ENCODE data around the gene MST1.

The MST1 gene

DNA sequence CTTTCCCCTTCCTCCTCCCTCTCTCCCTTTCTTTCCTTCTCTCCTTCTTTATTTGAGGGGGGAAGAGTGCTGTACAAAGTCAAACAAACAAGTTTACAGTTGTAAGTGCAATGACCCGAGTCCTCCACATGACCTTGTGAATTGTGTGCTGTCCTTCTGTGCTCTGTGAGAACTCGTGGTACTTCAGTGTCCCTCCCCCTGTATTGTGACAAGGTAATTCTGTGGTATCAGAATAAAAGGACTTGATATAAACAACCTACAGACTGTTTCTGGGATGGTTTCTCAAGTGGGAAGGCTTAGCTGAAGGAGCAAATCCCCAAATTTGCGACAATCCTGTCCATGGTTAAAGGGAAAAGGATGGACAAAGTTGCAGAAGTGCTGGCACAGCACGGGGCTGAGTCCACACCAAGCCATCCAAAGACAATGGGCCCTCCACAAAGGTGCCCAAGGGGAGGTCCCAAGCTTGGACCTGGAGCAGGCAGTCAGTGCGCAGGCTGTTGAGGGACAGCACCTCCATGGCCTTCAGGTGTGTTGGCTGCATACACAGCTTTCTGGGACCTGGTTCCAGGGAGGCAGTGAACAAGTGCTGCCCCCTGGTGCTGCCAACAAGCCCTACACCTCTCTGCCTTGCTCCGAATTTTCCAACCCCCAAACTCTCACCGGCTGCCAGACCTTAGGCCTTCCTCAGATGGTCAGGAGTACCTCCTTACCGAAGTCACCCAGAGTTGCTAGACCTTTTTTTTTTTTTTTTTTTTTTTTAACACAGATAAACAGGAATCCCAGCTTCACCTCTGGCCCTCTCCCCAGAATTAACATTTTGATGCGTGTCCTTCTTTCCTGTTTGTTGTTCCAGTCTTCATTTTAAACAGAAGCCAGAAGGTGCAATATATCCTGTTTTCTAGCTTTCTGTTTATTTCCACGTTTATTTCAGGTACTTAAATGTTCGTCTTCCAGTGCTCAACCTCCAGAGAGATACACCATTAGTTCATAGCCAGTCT lies 17.7 kb downstream of the MST1 start:
- no peak overlapping the region for H4K8ac ChIP-seq (ENCODE audit: low read depth, low read length)
- H3K9me3 ChIP-seq (replicated peaks in 1 of 2; ENCODE audit: control insufficient read depth in 2 of 2, insufficient read depth in 1 of 2, low read depth in 1 of 2, low read length in 2 of 2): no peaks in the 10 kb centered on the region
- no peaks in the 10 kb centered on the region for H3K27me3 ChIP-seq (ENCODE audit: control insufficient read depth in 3 of 3, insufficient read depth in 3 of 3, low read depth in 1 of 3, low read length in 3 of 3)
- H3K4me2 ChIP-seq (ENCODE audit: insufficient read depth, low read length, poor library complexity, severe bottlenecking): no peak overlapping the region
- no peak overlapping the region for H2AK5ac ChIP-seq (ENCODE audit: low read depth, low read length)
- H3K79me1 ChIP-seq (ENCODE audit: low read depth, low read length): peaks cover 4% of the 10 kb centered on the region
- WGBS, 2 donors (ENCODE audit: extremely low coverage in 2 of 2, insufficient read length in 2 of 2, insufficient replicate concordance in 1 of 2): no CpG with 5 or more reads among the region's 11 CpGs
- no peak overlapping the region for H3K4me3 ChIP-seq (ENCODE audit: low read length in 2 of 2)
- H3K14ac ChIP-seq (ENCODE audit: low read length): no peak overlapping the region
- peaks cover 5 to 15% of the 10 kb centered on the region in 2 donors for H3K36me3 ChIP-seq (replicated peaks in 1 of 2; ENCODE audit: control insufficient read depth in 2 of 2, insufficient read depth in 2 of 2, low read length in 2 of 2)
- H2BK120ac ChIP-seq (ENCODE audit: low read depth, low read length): no peak overlapping the region
- H2BK12ac ChIP-seq (ENCODE audit: low read length): no peak overlapping the region
- DNase-seq (ENCODE audit: low spot score): peak; percentile 64
- no peak overlapping the region for H2BK15ac ChIP-seq (ENCODE audit: low read length)
- H2BK5ac ChIP-seq (ENCODE audit: low read length): no peak overlapping the region
- no peak overlapping the region for H3K4ac ChIP-seq (ENCODE audit: low read length)
- no peak overlapping the region for H4K91ac ChIP-seq (ENCODE audit: low read depth, low read length, poor library complexity)
- no peak overlapping the region for H3K27ac ChIP-seq (replicated peaks; ENCODE audit: low read length)
- no peak overlapping the region for H3K23ac ChIP-seq (ENCODE audit: low read depth, low read length, poor library complexity)
- no peak overlapping the region for H3K18ac ChIP-seq (ENCODE audit: low read length)
- H2AFZ ChIP-seq (ENCODE audit: low read length): no peak overlapping the region
- peaks cover 9 to 10% of the 10 kb centered on the region in 2 donors for H3K4me1 ChIP-seq (ENCODE audit: control insufficient read depth in 2 of 2, insufficient read depth in 1 of 2, low read depth in 1 of 2, low read length in 2 of 2)
- H3K9ac ChIP-seq (ENCODE audit: low read depth, low read length, poor library complexity): no peak overlapping the region

DNA sequence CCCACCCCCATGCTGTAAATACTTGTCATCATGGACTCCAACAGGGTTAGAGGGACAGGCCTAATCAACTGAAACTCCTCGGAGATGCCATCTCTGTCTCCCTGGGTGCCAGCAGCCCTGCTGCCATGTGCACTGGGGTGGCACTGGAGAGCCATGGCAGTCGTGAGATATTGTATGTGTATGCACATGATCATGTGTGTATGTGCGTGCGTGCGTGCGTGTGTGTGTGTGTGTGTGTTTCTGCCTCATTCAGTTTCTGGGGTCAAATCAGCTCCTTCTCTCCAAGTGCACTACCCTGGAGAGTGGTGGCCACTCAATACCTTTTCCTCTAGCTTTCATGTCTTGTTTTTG lies 18.4 kb downstream of the MST1 start:
- no peak overlapping the region for H3K27ac ChIP-seq (replicated peaks; ENCODE audit: low read length)
- no peak overlapping the region for H4K8ac ChIP-seq (ENCODE audit: low read depth, low read length)
- no peak overlapping the region for H2BK120ac ChIP-seq (ENCODE audit: low read depth, low read length)
- peaks cover 4% of the 10 kb centered on the region for H3K79me1 ChIP-seq (ENCODE audit: low read depth, low read length)
- H3K9ac ChIP-seq (ENCODE audit: low read depth, low read length, poor library complexity): no peak overlapping the region
- no peak overlapping the region for H3K18ac ChIP-seq (ENCODE audit: low read length)
- H2BK12ac ChIP-seq (ENCODE audit: low read length): no peak overlapping the region
- H3K27me3 ChIP-seq (ENCODE audit: control insufficient read depth in 3 of 3, insufficient read depth in 3 of 3, low read depth in 1 of 3, low read length in 3 of 3): no peaks in the 10 kb centered on the region
- no peaks in the 10 kb centered on the region for H3K9me3 ChIP-seq (replicated peaks in 1 of 2; ENCODE audit: control insufficient read depth in 2 of 2, insufficient read depth in 1 of 2, low read depth in 1 of 2, low read length in 2 of 2)
- no peak overlapping the region for H2AK5ac ChIP-seq (ENCODE audit: low read depth, low read length)
- H2AFZ ChIP-seq (ENCODE audit: low read length): no peak overlapping the region
- whole genome bisulfite sequencing, 2 donors (ENCODE audit: extremely low coverage in 2 of 2, insufficient read length in 2 of 2, insufficient replicate concordance in 1 of 2): no CpG with 5 or more reads among the region's 6 CpGs
- H3K14ac ChIP-seq (ENCODE audit: low read length): no peak overlapping the region
- no peak overlapping the region for H3K4me2 ChIP-seq (ENCODE audit: insufficient read depth, low read length, poor library complexity, severe bottlenecking)
- no peak overlapping the region for H3K23ac ChIP-seq (ENCODE audit: low read depth, low read length, poor library complexity)
- no peak overlapping the region for H3K4ac ChIP-seq (ENCODE audit: low read length)
- no peak overlapping the region for H4K91ac ChIP-seq (ENCODE audit: low read depth, low read length, poor library complexity)
- H3K4me3 ChIP-seq (ENCODE audit: low read length in 2 of 2): no peak overlapping the region
- peaks cover 2 to 8% of the 10 kb centered on the region in 2 donors for H3K36me3 ChIP-seq (replicated peaks in 1 of 2; ENCODE audit: control insufficient read depth in 2 of 2, insufficient read depth in 2 of 2, low read length in 2 of 2)
- H2BK15ac ChIP-seq (ENCODE audit: low read length): no peak overlapping the region
- DNase-seq (ENCODE audit: low spot score): no peak
- H3K4me1 ChIP-seq (ENCODE audit: control insufficient read depth in 2 of 2, insufficient read depth in 1 of 2, low read depth in 1 of 2, low read length in 2 of 2): peaks cover 9 to 10% of the 10 kb centered on the region in 2 donors
- no peak overlapping the region for H2BK5ac ChIP-seq (ENCODE audit: low read length)

- H2AK5ac ChIP-seq (ENCODE audit: low read depth, low read length): no peak overlapping the region
- no peak overlapping the region for H3K18ac ChIP-seq (ENCODE audit: low read length)
- no peak overlapping the region for H4K8ac ChIP-seq (ENCODE audit: low read depth, low read length)
- peaks cover 4% of the 10 kb centered on the region for H3K79me1 ChIP-seq (ENCODE audit: low read depth, low read length)
- no peak overlapping the region for H2BK120ac ChIP-seq (ENCODE audit: low read depth, low read length)
- no peak overlapping the region for H3K27ac ChIP-seq (replicated peaks; ENCODE audit: low read length)
- no peak overlapping the region for H3K23ac ChIP-seq (ENCODE audit: low read depth, low read length, poor library complexity)
- H4K91ac ChIP-seq (ENCODE audit: low read depth, low read length, poor library complexity): no peak overlapping the region
- H2BK5ac ChIP-seq (ENCODE audit: low read length): no peak overlapping the region
- H3K4me1 ChIP-seq (ENCODE audit: control insufficient read depth in 2 of 2, insufficient read depth in 1 of 2, low read depth in 1 of 2, low read length in 2 of 2): peaks cover 2 to 4% of the 10 kb centered on the region in 2 donors
- H3K27me3 ChIP-seq (ENCODE audit: control insufficient read depth in 3 of 3, insufficient read depth in 3 of 3, low read depth in 1 of 3, low read length in 3 of 3): no peaks in the 10 kb centered on the region
- H3K9ac ChIP-seq (ENCODE audit: low read depth, low read length, poor library complexity): no peak overlapping the region
- no peak overlapping the region for H2BK12ac ChIP-seq (ENCODE audit: low read length)
- no peaks in the 10 kb centered on the region for H3K9me3 ChIP-seq (replicated peaks in 1 of 2; ENCODE audit: control insufficient read depth in 2 of 2, insufficient read depth in 1 of 2, low read depth in 1 of 2, low read length in 2 of 2)
- no peak overlapping the region for H2BK15ac ChIP-seq (ENCODE audit: low read length)
- WGBS, 2 donors (ENCODE audit: extremely low coverage in 2 of 2, insufficient read length in 2 of 2, insufficient replicate concordance in 1 of 2): no CpG with 5 or more reads among the region's 3 CpGs
- no peaks in the 10 kb centered on the region for H3K36me3 ChIP-seq (replicated peaks in 1 of 2; ENCODE audit: control insufficient read depth in 2 of 2, insufficient read depth in 2 of 2, low read length in 2 of 2)
- H3K4me2 ChIP-seq (ENCODE audit: insufficient read depth, low read length, poor library complexity, severe bottlenecking): no peak overlapping the region
- no peak overlapping the region for H3K4me3 ChIP-seq (ENCODE audit: low read length in 2 of 2)
- no peak overlapping the region for H2AFZ ChIP-seq (ENCODE audit: low read length)
- no peak for DNase-seq (ENCODE audit: low spot score)
- H3K14ac ChIP-seq (ENCODE audit: low read length): no peak overlapping the region
- H3K4ac ChIP-seq (ENCODE audit: low read length): no peak overlapping the region
Observed at GRCh38 chr3:49669352-49669751, 19.9 kb downstream of the MST1 start.

DNA sequence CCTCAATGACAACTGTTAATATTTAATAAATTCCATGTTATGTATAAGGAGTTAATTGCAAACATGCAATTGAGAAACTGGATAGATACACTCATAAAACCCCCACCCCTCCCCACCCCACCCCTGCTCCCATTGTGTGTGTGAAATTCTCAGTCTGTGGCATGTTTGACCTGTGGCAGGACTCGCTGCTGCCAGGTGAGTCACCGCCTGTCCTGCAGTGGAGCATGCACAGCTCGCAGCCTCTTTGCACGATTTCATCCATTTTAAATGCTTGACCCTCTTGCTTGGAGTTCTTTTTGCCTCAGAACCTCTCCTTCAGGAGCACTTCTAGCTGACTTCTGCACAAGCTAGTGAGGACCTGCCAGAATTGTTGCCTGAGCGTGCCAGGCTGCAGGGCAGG lies 20.4 kb downstream of the MST1 start:
- Histone ChIP-seq H2BK12ac (ENCODE audit: low read length) (no peak overlapping the region), H3K36me3 (replicated peaks in 1 of 2; ENCODE audit: control insufficient read depth in 2 of 2, insufficient read depth in 2 of 2, low read length in 2 of 2) (no peaks in the 10 kb centered on the region), H3K4me2 (ENCODE audit: insufficient read depth, low read length, poor library complexity, severe bottlenecking) (no peak overlapping the region), H3K27me3 (ENCODE audit: control insufficient read depth in 3 of 3, insufficient read depth in 3 of 3, low read depth in 1 of 3, low read length in 3 of 3) (no peaks in the 10 kb centered on the region), H3K27ac (replicated peaks; ENCODE audit: low read length) (no peak overlapping the region), H3K79me1 (ENCODE audit: low read depth, low read length) (peaks cover 4% of the 10 kb centered on the region), H3K4me1 (ENCODE audit: control insufficient read depth in 2 of 2, insufficient read depth in 1 of 2, low read depth in 1 of 2, low read length in 2 of 2) (peaks cover 2 to 4% of the 10 kb centered on the region in 2 donors), H2AFZ (ENCODE audit: low read length) (no peak overlapping the region), H4K8ac (ENCODE audit: low read depth, low read length) (no peak overlapping the region), H3K23ac (ENCODE audit: low read depth, low read length, poor library complexity) (no peak overlapping the region), H2AK5ac (ENCODE audit: low read depth, low read length) (no peak overlapping the region), H2BK120ac (ENCODE audit: low read depth, low read length) (no peak overlapping the region), H3K18ac (ENCODE audit: low read length) (no peak overlapping the region), H4K91ac (ENCODE audit: low read depth, low read length, poor library complexity) (no peak overlapping the region), H3K9me3 (replicated peaks in 1 of 2; ENCODE audit: control insufficient read depth in 2 of 2, insufficient read depth in 1 of 2, low read depth in 1 of 2, low read length in 2 of 2) (no peaks in the 10 kb centered on the region), H2BK5ac (ENCODE audit: low read length) (no peak overlapping the region), H2BK15ac (ENCODE audit: low read length) (no peak overlapping the region), H3K4me3 (ENCODE audit: low read length in 2 of 2) (no peak overlapping the region), H3K9ac (ENCODE audit: low read depth, low read length, poor library complexity) (no peak overlapping the region), H3K14ac (ENCODE audit: low read length) (no peak overlapping the region), H3K4ac (ENCODE audit: low read length) (no peak overlapping the region)
- no CpG with 5 or more reads among the region's 5 CpGs for WGBS, 2 donors (ENCODE audit: extremely low coverage in 2 of 2, insufficient read length in 2 of 2, insufficient replicate concordance in 1 of 2)
- no peak for DNase-seq (ENCODE audit: low spot score)

All from neuronal stem cell (in vitro differentiated cells).